NCI-H82 (cell line): ENCODE data around the gene GDF11.

Source experiments
- DNase-seq: peaks from one replicate; lab custom pipeline; 2025; lab: John Stamatoyannopoulos, UW

GDF11 gene

GRCh38 chr12:55742719-55743405 lies at the start of gene GDF11:
Gene GDF11 (plus strand): TSS chr12:55743122. CDS start chr12:55743317, 195 bp downstream.
- DNase-seq = peak; percentile 92

DNA sequence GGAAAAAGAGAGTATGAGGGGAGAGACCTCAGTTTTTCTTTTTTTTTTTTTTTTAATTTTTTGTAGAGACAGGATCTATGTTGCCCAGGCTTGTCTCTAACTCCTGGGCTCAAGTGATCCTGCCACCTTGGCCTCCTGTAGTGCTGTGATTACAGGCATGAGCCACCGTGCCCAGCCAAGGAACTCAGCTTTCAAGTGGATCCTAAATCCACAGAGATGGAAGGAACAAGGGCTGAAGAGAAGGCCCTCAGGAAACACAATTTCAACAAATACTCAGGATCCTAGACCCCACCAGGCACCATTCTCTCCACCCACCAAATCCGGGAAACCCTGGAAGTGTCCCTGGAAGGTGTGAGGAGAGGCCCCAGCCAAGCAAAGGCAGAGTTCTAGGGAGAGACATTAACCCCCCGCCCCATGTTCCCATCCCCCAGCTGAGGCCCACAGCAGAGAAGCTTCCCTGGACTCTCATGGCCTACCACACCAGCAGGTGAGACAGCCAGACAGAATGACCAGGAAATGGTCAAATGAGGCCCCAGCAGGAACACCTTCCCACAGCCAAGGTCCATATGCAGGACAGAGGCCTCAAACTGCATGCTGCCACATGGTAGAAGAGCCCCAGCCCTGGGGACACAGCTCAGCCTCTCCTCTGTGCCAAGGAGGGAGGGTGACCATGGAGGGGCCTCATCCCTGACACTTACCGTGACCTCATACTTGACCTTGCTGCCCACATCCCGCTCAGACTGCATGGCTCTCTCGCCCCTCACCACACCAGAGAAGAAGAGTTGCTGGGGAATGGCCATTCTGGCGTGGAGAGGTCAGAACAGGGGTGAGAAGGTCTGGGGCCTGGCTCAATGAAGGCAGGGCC lies 49.4 kb upstream of the GDF11 start:
- DNase-seq = no peak

GRCh38 chr12:55694188-55694515 lies 48.8 kb upstream of the GDF11 start:
- no peak for DNase-seq

- no peak for DNase-seq
Measured at GRCh38 chr12:55694651-55695050, 48.3 kb upstream of the GDF11 start.

GRCh38 chr12:55695349-55695748 lies 47.6 kb upstream of the GDF11 start:
- no peak for DNase-seq

DNA sequence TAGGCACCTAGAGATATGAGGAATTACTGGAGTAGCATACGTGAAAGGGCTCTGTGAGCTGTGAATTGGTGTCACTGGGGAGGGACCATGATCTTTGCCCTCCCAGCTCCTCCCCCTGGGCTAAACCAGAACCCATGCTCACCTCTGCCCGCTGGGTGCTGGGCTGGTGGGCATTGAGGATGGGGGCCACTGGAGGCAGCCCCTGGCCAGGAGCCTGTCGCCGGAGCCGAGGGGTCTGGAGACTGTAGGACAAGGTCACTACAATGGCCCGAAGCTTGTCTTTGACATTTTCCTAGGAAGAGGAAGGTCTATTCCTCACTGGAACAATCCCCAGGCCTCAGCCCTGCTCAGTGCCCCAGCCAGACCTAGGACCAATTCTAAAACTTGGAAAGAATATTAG lies 46.8 kb upstream of the GDF11 start:
- no peak for DNase-seq

DNA sequence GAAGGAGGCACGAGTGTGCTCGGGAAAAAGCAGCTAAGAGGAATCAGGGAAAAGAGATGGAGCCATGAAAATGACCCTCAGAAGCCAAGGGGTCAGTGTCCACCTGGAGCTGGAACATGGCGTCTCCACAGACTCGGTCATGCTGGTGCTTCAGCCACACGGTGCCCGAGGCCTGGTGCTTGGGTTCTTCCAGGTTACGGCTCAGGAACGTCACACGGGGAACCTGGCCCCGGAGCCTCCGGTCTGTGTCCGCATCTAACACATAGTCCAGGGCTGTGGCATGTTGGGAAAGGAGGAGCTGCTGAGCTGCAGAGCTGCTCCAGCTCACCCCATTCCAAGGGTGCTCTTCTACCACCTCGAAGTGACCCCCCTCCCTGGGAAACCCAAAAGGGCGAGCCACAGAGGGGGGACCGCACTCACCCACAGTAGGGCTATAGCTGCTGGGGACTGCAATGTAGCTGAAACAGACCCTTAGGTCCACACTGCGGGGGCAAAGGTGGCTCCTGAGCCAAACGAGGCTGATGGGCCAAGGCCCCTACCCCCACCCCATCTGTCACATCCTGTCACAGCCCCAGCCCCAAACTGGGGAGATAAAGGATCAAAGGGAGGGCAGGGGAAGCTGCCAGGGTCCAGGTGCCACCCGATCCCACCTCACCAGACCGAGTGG lies 46.0 kb upstream of the GDF11 start:
- no peak for DNase-seq

DNA sequence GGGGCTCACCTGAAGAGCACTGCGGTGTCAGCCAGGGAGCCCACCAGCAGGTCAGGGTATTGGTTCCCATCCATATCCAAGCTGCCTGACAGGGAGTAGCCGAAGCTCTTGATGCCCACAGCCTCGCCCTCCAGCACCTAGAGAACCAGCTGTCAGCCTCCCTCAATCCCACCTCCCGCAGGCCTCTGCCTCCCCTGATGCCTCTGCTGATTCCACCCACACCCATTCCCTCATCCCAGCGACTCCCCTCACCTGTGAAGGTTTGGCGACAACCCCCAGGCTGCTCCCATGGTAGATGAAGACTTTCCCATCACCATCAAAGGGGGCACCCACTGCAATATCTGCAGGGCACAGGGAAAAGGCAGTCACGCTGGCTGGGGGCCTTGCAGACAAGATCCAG lies 45.2 kb upstream of the GDF11 start:
- DNase-seq = no peak

- no peak for DNase-seq
Measured at GRCh38 chr12:55698241-55698955, 44.5 kb upstream of the GDF11 start.

GRCh38 chr12:55698965-55699364 lies 44.0 kb upstream of the GDF11 start:
- DNase-seq = no peak

DNA sequence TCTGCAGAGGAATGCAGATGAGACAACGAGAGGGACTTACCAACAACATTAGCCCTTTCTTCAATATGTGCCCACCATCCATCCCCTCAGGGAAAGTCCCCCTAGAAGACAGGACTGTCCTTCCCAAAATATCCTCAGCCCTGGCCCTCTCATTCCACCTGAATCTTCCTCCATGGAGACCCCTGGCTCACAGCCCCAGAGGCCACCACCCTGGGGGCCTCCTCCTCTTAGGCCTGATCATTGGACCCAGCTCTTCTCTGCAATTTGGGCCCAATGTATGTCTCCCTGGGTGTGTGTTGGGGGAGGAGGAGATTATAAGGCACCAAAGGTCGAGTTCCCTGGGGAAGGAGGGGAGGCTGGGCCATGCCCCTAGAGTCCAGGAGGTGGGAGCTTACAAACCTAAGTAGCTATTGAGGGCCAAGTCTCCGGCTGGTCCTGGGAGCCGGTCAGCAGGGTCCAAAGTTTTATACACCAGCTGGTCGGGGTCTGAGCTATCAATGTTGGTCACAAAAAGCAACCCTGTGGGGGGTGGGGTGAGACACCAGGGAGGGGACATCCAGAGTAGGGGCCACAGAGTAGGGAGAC lies 43.4 kb upstream of the GDF11 start:
- no peak for DNase-seq

- DNase-seq = no peak
Measured at GRCh38 chr12:55700255-55701018, 42.5 kb upstream of the GDF11 start.

DNA sequence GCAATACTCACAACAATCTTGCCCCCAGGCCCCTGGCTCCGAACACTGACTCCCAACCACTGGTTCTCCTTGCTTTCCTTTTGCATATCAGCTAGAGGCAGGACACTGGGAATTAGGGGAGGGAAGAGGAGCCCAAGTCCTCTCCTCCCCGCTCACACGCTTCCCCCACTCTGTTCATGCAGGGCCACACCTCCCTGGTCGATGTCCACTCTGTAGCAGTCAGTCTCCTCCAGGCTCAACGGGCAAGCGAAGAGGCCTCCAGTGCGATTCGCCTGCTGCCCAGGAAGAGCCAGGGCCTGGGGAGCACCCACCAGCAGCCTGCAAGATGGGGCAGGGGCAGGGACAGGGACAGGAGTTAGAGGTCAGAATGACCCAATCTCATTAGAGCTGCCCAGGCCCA lies 40.1 kb upstream of the GDF11 start:
- no peak for DNase-seq

- DNase-seq = no peak
Measured at GRCh38 chr12:55703288-55703687, 39.6 kb upstream of the GDF11 start.

GRCh38 chr12:55703901-55704761 lies 38.8 kb upstream of the GDF11 start:
- no peak for DNase-seq

DNA sequence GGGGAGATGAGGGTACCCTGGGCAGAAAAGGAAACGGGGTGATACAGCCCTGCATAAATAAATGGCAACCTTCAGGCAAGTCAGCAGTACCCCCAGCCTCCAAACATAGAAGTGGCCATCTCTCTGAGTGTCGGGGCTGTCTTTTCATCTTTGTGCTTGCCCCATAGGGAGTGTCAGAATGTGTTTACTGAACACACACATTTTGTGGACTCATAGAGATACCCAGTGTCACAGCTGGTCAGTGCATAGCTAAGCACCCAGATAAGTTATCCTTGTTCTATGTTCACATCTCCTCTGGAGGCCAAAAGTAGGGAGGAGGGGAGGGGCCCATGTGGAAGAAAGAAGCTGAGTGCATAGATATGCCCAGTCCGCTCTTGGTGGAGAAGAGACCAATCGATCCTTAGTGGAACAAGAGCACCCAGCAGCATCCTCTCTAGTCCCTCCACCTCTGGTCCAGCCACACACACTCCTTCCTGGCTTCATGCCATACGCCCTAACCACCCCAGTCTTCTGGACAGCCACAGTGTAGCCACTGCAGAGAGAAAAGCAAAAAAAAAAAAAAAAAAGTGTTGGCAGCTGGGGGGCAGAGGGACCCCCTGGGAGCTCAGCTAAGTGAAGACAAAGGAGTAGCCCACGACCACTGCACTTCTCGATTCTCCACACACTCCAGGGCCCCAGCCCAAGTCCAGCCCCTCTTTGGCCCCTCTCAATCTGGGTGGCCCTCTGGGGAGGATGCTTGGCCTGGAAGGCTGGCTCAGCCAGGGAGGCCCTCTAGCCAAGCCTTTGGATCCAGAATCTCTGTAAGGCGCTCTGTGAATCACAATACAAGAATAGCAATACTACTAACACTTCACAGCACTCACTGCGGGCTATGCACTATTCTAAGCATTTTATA lies 37.9 kb upstream of the GDF11 start:
- no peak for DNase-seq

- DNase-seq = peak; percentile 40
Measured at GRCh38 chr12:55705782-55706402, 37.0 kb upstream of the GDF11 start.

GRCh38 chr12:55706568-55707218 lies 36.2 kb upstream of the GDF11 start:
- DNase-seq = no peak
